Measurements from ENCODE around the gene GIT2.

Gene GIT2

DNA sequence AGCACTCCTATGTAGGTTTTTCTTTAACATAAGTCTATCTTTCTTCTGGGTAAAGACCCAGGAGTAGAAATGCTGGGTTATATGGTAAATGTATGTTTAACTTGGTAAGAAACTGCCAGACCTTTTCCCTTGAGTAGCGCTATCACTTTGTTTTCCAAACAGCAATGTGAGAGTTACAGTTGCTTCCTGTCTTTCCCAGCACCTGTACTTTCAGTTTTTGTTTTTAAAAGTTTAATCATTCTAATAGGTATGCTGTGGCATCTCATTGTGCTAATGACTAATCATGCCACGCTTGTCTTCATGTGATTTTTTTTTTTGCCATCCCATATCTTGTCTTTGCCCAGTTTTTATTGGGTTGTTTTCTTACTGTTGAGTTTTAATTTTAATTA, 28.1 kb downstream of the GIT2 start:
- Histone ChIP-seq H3K4me1 (ENCODE audit: insufficient read depth, low read length) (no peaks in the 10 kb centered on the region), H3K4me3 (ENCODE audit: low read depth in 1 of 2, low read length in 2 of 2) (no peak overlapping the region), H3K27ac (ENCODE audit: low read depth, low read length) (no peak overlapping the region), H3K36me3 (ENCODE audit: insufficient read depth, low read length) (peaks cover 40% of the 10 kb centered on the region), H3K27me3 (ENCODE audit: control insufficient read depth in 1 of 2, insufficient read depth in 2 of 2, low read length in 2 of 2) (no peaks in the 10 kb centered on the region), H3K9ac (ENCODE audit: low read length) (no peak overlapping the region), H3K9me3 (ENCODE audit: low read length) (no peaks in the 10 kb centered on the region)

DNA sequence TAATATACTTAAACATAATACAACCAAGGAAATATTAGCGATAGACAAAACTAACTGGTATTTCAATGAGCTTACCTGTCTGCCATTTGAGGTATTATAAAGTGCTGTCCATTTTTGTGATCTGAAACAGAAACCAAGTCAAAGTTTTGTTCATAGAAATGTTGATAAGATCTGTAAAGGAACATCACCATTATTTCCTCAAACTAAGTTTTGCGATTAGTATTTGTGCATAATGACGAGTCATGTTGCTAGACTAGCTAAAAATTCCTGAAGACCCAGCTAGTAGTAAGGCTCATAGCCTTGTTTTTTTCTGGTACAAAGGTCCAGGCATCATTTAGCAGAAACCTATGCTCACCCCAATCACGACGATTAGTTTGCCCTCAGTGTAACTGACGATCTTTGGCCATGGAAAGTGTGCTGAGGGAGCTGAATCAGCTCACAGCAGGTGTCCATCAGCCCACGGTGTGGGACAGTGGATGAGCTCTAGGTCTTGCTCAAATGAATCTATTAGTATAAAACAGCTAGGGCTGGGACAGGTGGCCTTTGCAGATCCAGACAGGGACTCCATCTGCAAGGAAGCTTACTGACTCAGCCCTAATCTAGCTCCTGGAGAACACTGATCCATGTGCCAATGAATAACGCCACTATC, 28.7 kb downstream of the GIT2 start:
- no peaks in the 10 kb centered on the region for H3K9me3 ChIP-seq (ENCODE audit: low read length)
- H3K4me3 ChIP-seq (ENCODE audit: low read depth in 1 of 2, low read length in 2 of 2), result no peak overlapping the region
- H3K36me3 ChIP-seq (ENCODE audit: insufficient read depth, low read length), result peaks cover 45% of the 10 kb centered on the region
- H3K9ac ChIP-seq (ENCODE audit: low read length), result no peak overlapping the region
- no peaks in the 10 kb centered on the region for H3K4me1 ChIP-seq (ENCODE audit: insufficient read depth, low read length)
- H3K27ac ChIP-seq (ENCODE audit: low read depth, low read length), result no peak overlapping the region
- H3K27me3 ChIP-seq (ENCODE audit: control insufficient read depth in 1 of 2, insufficient read depth in 2 of 2, low read length in 2 of 2), result no peaks in the 10 kb centered on the region

DNA sequence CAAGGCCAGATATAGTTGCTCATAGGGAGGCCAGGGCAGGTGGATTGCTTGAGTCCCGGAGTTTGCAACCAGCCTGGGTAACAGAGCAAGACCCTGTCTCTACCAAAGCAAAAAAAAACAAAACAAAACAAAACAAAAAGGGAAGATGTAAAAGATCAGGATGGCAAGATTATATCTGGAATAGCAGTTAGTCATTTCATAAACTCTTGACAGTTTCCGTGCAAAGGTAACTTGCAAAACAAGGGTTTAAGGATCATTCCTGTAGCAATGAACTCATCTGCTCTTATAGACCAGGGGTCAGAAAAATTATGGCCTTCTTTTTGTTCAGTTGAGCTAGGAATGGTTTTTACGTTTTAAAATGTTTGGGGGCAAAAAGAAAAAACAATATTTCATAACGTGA, 29.6 kb downstream of the GIT2 start:
- Histone ChIP-seq H3K36me3 (ENCODE audit: insufficient read depth, low read length) (peaks cover 52% of the 10 kb centered on the region), H3K27me3 (ENCODE audit: control insufficient read depth in 1 of 2, insufficient read depth in 2 of 2, low read length in 2 of 2) (no peaks in the 10 kb centered on the region), H3K9me3 (ENCODE audit: low read length) (no peaks in the 10 kb centered on the region), H3K4me3 (ENCODE audit: low read depth in 1 of 2, low read length in 2 of 2) (no peak overlapping the region), H3K9ac (ENCODE audit: low read length) (no peak overlapping the region), H3K27ac (ENCODE audit: low read depth, low read length) (no peak overlapping the region), H3K4me1 (ENCODE audit: insufficient read depth, low read length) (no peaks in the 10 kb centered on the region)

DNA sequence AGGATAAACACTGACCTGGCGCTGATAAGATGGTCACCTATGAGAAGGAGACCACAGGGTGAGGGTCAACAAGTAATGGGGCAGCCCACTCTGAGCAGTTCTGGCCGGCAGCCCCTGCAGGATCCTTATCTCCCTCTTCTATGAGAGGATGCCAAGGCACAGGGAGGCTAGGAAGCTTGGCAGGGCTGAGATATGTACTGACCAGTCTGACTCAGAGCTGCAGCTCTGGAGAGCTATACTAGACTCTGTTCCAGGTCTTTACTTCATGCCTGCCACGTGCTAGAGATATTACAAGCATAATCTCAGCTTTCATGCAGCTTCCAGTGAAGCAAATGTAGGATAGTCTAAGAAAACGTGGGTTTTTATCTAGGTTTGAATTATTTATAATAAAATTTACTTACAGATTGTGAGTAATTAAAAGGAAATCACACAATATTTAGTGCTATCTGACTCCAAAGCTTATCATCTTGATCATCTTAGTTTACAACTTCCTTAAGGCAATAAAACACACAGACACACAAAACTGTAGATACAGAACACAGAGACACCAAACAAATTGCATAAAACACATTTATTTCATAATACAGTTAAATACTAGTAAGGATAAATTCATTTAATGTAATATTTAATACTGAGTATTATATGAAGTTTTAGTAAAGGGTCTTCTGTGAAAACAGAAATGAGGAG, 32.3 kb downstream of the GIT2 start:
- H3K27me3 ChIP-seq (ENCODE audit: control insufficient read depth in 1 of 2, insufficient read depth in 2 of 2, low read length in 2 of 2), result no peaks in the 10 kb centered on the region
- no peak overlapping the region for H3K27ac ChIP-seq (ENCODE audit: low read depth, low read length)
- H3K9me3 ChIP-seq (ENCODE audit: low read length), result no peaks in the 10 kb centered on the region
- H3K36me3 ChIP-seq (ENCODE audit: insufficient read depth, low read length), result peaks cover 69% of the 10 kb centered on the region
- no peak overlapping the region for H3K9ac ChIP-seq (ENCODE audit: low read length)
- H3K4me1 ChIP-seq (ENCODE audit: insufficient read depth, low read length), result no peaks in the 10 kb centered on the region
- no peak overlapping the region for H3K4me3 ChIP-seq (ENCODE audit: low read depth in 1 of 2, low read length in 2 of 2)

DNA sequence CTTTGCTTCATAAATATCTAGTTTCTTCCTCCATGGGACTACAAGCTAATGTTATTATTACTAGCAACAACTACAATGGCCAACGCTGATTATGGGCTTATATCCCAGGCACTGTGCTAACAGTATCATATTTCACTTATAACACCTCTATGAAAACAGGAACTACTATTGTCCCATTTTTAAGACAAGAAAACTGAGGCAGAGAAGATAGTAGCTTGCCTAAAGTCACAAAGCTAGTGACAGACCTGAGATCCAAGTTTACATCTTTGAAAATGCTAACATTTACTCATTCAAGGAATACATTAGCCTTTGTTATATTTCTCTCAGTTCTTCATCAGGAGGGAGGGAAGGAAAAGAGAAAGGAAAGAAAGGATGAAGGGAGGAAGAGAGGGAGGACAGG, 32.8 kb downstream of the GIT2 start:
- H3K27ac ChIP-seq (ENCODE audit: low read depth, low read length), result no peak overlapping the region
- H3K36me3 ChIP-seq (ENCODE audit: insufficient read depth, low read length), result peaks cover 74% of the 10 kb centered on the region
- no peaks in the 10 kb centered on the region for H3K9me3 ChIP-seq (ENCODE audit: low read length)
- no peak overlapping the region for H3K4me3 ChIP-seq (ENCODE audit: low read depth in 1 of 2, low read length in 2 of 2)
- no peak overlapping the region for H3K9ac ChIP-seq (ENCODE audit: low read length)
- no peaks in the 10 kb centered on the region for H3K27me3 ChIP-seq (ENCODE audit: control insufficient read depth in 1 of 2, insufficient read depth in 2 of 2, low read length in 2 of 2)
- H3K4me1 ChIP-seq (ENCODE audit: insufficient read depth, low read length), result no peaks in the 10 kb centered on the region

DNA sequence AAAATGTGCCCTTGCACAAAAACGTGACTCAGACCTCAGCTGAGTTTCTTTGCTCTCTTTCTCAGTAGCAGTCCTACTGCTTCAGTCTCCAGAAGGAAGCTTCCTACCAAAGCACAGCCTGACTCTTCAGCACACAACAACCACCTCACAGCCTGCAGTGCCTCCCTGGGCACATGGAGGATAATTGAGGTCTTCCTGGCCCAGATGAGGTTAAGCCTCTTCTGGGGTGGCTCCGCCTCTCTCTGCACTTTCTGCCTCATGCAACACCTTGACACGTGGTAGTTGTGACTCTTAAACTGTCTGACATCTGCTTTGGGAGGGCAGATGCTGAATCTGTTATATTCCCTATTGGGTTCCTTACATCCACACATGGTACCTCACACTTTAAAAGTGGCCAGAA, 33.8 kb downstream of the GIT2 start:
- Histone ChIP-seq H3K27ac (ENCODE audit: low read depth, low read length) (no peak overlapping the region), H3K9ac (ENCODE audit: low read length) (no peak overlapping the region)

DNA sequence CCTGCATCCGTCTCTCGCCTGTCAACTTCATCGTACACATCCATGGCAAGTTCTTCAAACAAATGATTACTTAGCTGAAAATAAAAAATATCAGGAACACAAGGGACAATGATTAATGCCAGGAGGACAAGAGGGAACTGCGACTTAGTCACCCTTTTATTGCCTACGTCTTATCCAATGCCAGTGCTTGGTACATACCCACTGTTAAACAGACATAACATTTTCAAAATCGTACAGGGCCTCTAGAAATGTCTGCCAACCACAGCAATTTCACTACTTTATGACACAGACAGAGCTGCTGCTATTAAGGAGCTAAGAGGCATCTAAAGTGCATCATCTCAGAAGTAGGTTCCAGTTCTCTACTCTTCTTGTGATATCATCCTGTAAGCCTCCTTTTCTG, 34.6 kb downstream of the GIT2 start:
- Histone ChIP-seq H3K4me1 (ENCODE audit: insufficient read depth, low read length) (no peaks in the 10 kb centered on the region), H3K36me3 (ENCODE audit: insufficient read depth, low read length) (peaks cover 64% of the 10 kb centered on the region), H3K27me3 (ENCODE audit: control insufficient read depth in 1 of 2, insufficient read depth in 2 of 2, low read length in 2 of 2) (no peaks in the 10 kb centered on the region), H3K4me3 (ENCODE audit: low read depth in 1 of 2, low read length in 2 of 2) (no peak overlapping the region), H3K27ac (ENCODE audit: low read depth, low read length) (no peak overlapping the region), H3K9me3 (ENCODE audit: low read length) (no peaks in the 10 kb centered on the region), H3K9ac (ENCODE audit: low read length) (no peak overlapping the region)

More for the DNA sequence above, 33.8 kb downstream of the GIT2 start:
- Histone ChIP-seq H3K9me3 (ENCODE audit: low read length) (no peaks in the 10 kb centered on the region), H3K36me3 (ENCODE audit: insufficient read depth, low read length) (peaks cover 72% of the 10 kb centered on the region), H3K4me1 (ENCODE audit: insufficient read depth, low read length) (no peaks in the 10 kb centered on the region), H3K4me3 (ENCODE audit: low read depth in 1 of 2, low read length in 2 of 2) (no peak overlapping the region), H3K27me3 (ENCODE audit: control insufficient read depth in 1 of 2, insufficient read depth in 2 of 2, low read length in 2 of 2) (no peaks in the 10 kb centered on the region)

DNA sequence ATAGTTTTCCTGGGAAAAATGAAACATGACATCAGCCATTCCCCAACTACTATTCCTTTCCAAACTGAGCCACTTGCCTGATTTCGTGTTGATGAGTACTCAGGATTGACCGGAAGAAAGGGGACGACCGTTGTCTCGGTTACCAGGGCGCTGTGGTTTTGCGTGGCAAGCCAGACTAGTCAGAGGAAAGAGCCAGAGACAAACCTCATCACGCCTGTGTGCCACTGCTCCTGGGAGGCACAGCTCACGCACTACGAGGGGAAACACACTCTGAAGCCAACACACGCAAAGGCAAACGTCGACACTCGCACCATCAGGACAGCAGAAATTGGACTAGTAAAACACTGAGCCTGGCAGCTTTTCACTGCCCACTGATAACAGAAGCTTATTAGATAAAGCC, 35.0 kb downstream of the GIT2 start:
- Histone ChIP-seq H3K36me3 (ENCODE audit: insufficient read depth, low read length) (peaks cover 62% of the 10 kb centered on the region), H3K9me3 (ENCODE audit: low read length) (no peaks in the 10 kb centered on the region), H3K9ac (ENCODE audit: low read length) (no peak overlapping the region), H3K4me3 (ENCODE audit: low read depth in 1 of 2, low read length in 2 of 2) (no peak overlapping the region), H3K4me1 (ENCODE audit: insufficient read depth, low read length) (no peaks in the 10 kb centered on the region), H3K27me3 (ENCODE audit: control insufficient read depth in 1 of 2, insufficient read depth in 2 of 2, low read length in 2 of 2) (no peaks in the 10 kb centered on the region), H3K27ac (ENCODE audit: low read depth, low read length) (no peak overlapping the region)

DNA sequence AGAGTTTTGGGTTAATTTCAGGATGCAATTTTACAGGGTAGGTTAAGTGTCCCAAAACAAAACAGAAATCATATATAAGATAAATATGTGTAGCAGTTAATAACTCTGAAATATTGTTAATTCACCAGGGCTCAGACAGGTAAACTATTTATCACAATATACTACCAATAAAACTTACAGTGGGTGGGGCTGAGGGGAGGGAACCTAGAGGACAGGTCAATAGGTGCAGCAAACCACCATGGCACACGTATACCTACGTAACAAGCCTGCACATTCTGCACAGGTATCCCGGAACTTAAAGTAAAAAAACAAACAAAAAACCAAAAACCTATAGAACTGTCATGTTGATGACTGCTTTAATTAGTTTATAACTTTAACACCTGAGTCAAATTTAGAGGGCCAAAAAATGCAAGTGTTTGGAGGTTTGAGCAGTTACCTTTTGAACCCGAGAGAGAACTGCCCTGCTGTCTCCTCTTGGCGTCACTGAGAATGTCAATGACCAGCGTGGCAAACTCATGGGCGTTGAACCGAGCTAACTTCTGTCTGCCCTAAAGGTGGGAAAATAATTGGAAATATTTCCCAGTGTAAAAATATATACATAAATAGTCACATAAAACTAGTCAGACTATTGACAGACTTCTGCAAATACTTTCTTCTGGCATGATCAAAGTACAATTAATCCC, 36.6 kb downstream of the GIT2 start:
- Histone ChIP-seq H3K4me3 (ENCODE audit: low read depth in 1 of 2, low read length in 2 of 2) (no peak overlapping the region), H3K9me3 (ENCODE audit: low read length) (no peaks in the 10 kb centered on the region), H3K4me1 (ENCODE audit: insufficient read depth, low read length) (no peaks in the 10 kb centered on the region), H3K9ac (ENCODE audit: low read length) (no peak overlapping the region), H3K36me3 (ENCODE audit: insufficient read depth, low read length) (peaks cover 50% of the 10 kb centered on the region), H3K27me3 (ENCODE audit: control insufficient read depth in 1 of 2, insufficient read depth in 2 of 2, low read length in 2 of 2) (no peaks in the 10 kb centered on the region), H3K27ac (ENCODE audit: low read depth, low read length) (no peak overlapping the region)

DNA sequence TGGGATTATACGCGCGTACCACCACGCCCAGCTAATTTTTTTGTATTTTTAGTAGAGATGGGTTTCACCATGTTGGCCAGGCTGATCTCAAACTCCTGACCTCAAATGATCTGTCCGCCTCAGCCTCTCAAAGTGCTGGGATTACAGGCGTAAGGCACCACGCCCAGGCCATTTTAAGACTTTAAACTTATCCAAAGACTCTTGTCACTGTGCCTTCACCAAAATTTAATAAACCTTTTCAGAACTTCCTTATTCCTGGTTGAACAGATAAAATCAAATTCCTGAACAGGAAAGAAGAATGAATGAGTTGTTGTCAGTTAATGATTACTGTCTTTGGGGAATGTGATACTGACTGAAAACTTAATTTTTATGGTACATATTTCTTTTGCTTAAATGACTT, 37.8 kb downstream of the GIT2 start:
- H3K4me1 ChIP-seq (ENCODE audit: insufficient read depth, low read length), result no peaks in the 10 kb centered on the region
- H3K27me3 ChIP-seq (ENCODE audit: control insufficient read depth in 1 of 2, insufficient read depth in 2 of 2, low read length in 2 of 2), result no peaks in the 10 kb centered on the region
- no peak overlapping the region for H3K9ac ChIP-seq (ENCODE audit: low read length)
- peaks cover 44% of the 10 kb centered on the region for H3K36me3 ChIP-seq (ENCODE audit: insufficient read depth, low read length)
- no peak overlapping the region for H3K27ac ChIP-seq (ENCODE audit: low read depth, low read length)
- H3K9me3 ChIP-seq (ENCODE audit: low read length), result no peaks in the 10 kb centered on the region
- H3K4me3 ChIP-seq (ENCODE audit: low read depth in 1 of 2, low read length in 2 of 2), result no peak overlapping the region

DNA sequence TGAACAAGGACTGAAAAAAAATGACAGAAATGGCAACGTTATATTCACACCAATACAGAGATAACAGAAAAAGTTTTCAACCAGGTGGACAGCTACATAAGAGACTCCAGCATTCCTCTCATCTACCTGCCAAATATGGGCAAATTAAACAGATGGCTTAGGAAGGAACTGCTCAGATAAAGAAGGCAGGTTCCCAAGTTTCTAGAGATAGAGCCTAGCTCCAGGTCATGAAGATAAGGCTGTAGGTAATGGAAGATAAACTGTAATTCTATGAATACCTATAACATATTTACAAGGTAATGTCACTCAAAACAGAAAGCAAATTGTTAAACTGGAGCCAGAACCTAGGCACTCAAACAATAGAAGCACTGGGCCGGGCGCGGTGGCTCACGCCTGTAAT, 42.5 kb downstream of the GIT2 start:
- no peak overlapping the region for H3K9ac ChIP-seq (ENCODE audit: low read length)
- H3K9me3 ChIP-seq (ENCODE audit: low read length), result no peaks in the 10 kb centered on the region
- no peak overlapping the region for H3K27ac ChIP-seq (ENCODE audit: low read depth, low read length)
- no peaks in the 10 kb centered on the region for H3K27me3 ChIP-seq (ENCODE audit: control insufficient read depth in 1 of 2, insufficient read depth in 2 of 2, low read length in 2 of 2)
- no peak overlapping the region for H3K4me3 ChIP-seq (ENCODE audit: low read depth in 1 of 2, low read length in 2 of 2)
- H3K36me3 ChIP-seq (ENCODE audit: insufficient read depth, low read length), result peaks cover 36% of the 10 kb centered on the region
- peaks cover 19% of the 10 kb centered on the region for H3K4me1 ChIP-seq (ENCODE audit: insufficient read depth, low read length)
